MM.1S (cell line): ENCODE measurements around the gene ANTXR1.

Source experiments
- EZH2 ChIP-seq: fragments of 300-600 bp; sonication (generic); optimal IDR thresholded peaks from 2 replicates; pipeline ENCODE3; 2017; ENCODE audit warnings: low read depth, mild to moderate bottlenecking, antibody characterized with exemption, low read length, mixed read lengths
- EZH2phosphoT487 ChIP-seq: fragments of 300-600 bp; sonication (generic); IDR thresholded peaks from 2 replicates; pipeline ENCODE4 v1.6.1; 2018; ENCODE audit warnings: antibody characterized with exemption, low read length
- TF ChIP-seq, protein P1 (sequence below): fragments of 300-600 bp; sonication (generic); IDR thresholded peaks from 2 replicates; pipeline ENCODE4 v1.5.1; 2016; ENCODE audit warnings: antibody characterized with exemption, low read length, mixed read lengths

DNA sequence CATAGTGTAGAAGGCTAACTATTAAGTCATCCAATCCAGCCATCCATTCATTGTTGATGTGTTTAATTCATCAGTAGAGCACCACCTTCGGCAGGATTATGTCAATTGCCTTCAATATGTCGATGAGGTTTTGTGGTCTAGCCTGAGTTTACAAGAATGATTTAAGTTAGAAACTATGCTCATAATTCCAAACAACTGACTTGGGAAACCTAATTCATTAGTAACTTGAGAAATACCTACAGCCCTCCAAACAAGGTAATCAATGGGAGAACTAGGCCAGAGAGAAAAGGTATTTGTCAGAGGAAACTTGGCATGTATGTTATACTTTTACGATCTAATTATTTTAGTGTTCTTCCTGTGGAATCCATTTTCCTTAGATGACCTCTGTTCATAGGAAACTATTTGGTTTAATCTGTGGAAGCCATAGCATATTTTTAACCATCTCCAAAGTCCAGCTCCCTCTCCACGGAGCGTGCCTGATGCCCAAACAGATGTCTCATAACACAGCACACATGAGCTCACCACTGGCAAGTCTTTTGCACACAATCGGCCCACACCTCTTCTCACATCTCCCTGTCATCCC lies 225.6 kb downstream of the ANTXR1 start:
- TF ChIP-seq EZH2 (no peak), EZH2phosphoT487 (no peak)
- TF ChIP-seq, protein P1, sequence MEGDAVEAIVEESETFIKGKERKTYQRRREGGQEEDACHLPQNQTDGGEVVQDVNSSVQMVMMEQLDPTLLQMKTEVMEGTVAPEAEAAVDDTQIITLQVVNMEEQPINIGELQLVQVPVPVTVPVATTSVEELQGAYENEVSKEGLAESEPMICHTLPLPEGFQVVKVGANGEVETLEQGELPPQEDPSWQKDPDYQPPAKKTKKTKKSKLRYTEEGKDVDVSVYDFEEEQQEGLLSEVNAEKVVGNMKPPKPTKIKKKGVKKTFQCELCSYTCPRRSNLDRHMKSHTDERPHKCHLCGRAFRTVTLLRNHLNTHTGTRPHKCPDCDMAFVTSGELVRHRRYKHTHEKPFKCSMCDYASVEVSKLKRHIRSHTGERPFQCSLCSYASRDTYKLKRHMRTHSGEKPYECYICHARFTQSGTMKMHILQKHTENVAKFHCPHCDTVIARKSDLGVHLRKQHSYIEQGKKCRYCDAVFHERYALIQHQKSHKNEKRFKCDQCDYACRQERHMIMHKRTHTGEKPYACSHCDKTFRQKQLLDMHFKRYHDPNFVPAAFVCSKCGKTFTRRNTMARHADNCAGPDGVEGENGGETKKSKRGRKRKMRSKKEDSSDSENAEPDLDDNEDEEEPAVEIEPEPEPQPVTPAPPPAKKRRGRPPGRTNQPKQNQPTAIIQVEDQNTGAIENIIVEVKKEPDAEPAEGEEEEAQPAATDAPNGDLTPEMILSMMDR, result no peak
